ENCODE results near the gene FIBIN. TPM values are rescaled to one million over a fixed set of nuclear protein-coding genes. Genes with fewer than 3 reads are reported as not detected.
"Not testable (repeated sequence)": the region's sequence is repeated elsewhere in the genome, so short reads cannot be mapped to it uniquely, and the experiment has no call there.

The FIBIN gene
- total and polyA plus RNA-seq, 2 experiments from 2014 or later: 1.8 to 2.2 TPM

DNA sequence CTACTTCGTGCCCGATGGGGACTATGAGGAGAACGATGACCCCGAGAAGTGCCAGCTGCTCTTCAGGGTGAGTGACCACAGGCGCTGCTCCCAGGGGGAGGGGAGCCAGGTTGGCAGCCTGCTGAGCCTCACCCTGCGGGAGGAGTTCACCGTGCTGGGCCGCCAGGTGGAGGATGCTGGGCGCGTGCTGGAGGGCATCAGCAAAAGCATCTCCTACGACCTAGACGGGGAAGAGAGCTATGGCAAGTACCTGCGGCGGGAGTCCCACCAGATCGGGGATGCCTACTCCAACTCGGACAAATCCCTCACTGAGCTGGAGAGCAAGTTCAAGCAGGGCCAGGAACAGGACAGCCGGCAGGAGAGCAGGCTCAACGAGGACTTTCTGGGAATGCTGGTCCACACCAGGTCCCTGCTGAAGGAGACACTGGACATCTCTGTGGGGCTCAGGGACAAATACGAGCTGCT, 751 bp downstream of the FIBIN start:
- Histone ChIP-seq H3K36me3 (no peaks in the 10 kb centered on the region), H3K9me3 (ENCODE audit: low read depth) (no peaks in the 10 kb centered on the region), H3K27ac (no peak overlapping the region), H3K4me3 (peak overlapping the region; percentile 30), H3K27me3 (no peaks in the 10 kb centered on the region), H3K4me1 (ENCODE audit: low read depth) (no peaks in the 10 kb centered on the region)
- DNase-seq (ENCODE audit: low read depth in 1 of 2, low spot score in 1 of 2): peak in 1 of 2 donors; percentile 25
- TF ChIP-seq, protein P1, sequence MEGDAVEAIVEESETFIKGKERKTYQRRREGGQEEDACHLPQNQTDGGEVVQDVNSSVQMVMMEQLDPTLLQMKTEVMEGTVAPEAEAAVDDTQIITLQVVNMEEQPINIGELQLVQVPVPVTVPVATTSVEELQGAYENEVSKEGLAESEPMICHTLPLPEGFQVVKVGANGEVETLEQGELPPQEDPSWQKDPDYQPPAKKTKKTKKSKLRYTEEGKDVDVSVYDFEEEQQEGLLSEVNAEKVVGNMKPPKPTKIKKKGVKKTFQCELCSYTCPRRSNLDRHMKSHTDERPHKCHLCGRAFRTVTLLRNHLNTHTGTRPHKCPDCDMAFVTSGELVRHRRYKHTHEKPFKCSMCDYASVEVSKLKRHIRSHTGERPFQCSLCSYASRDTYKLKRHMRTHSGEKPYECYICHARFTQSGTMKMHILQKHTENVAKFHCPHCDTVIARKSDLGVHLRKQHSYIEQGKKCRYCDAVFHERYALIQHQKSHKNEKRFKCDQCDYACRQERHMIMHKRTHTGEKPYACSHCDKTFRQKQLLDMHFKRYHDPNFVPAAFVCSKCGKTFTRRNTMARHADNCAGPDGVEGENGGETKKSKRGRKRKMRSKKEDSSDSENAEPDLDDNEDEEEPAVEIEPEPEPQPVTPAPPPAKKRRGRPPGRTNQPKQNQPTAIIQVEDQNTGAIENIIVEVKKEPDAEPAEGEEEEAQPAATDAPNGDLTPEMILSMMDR (IDR thresholded peaks at IDR 0.05; ENCODE audit: low read depth, low read length): no peak

DNA sequence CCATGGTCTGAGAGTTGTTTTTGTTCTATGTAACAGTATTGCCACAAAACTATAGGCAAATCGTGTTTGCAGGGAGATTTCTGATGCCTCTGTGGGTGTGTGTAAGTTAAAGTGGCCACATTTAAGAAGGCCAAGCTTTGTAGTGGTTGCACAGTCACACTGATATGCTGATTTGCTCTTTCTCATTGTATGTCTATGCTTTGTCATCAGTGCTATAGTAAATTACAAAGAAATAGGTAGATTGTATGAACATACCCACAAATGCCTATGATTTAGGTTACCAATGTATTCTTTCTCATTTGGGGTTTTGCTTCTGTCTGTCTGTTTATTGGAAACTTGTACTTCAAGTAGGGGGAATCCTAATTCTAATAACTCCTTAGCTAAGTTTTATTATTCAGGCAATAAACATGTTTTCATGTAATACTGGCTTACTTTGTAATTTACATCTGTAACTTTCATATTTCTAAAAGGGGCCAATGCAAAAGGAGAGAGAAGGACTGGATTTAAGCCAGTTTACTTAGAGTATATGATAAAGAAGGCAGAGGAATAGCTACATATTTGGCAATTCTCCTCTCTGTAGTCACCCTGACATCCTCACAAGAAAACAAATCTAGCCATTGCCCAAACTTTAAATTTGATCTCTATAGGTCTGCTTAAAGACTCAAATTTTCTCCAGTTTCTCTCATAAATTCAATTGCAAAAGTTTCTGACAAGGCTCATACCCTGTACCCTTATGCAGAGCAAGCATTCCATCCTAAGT, 2.0 kb downstream of the FIBIN start:
- peak in 1 of 2 donors; percentile 62 for DNase-seq (ENCODE audit: low read depth in 1 of 2, low spot score in 1 of 2)
- Histone ChIP-seq H3K36me3 (no peaks in the 10 kb centered on the region), H3K9me3 (ENCODE audit: low read depth) (no peaks in the 10 kb centered on the region), H3K4me1 (ENCODE audit: low read depth) (no peaks in the 10 kb centered on the region), H3K27ac (no peak overlapping the region), H3K4me3 (no peak overlapping the region), H3K27me3 (no peaks in the 10 kb centered on the region)
- TF ChIP-seq, protein P1 (IDR thresholded peaks at IDR 0.05; ENCODE audit: low read depth, low read length): no peak

DNA sequence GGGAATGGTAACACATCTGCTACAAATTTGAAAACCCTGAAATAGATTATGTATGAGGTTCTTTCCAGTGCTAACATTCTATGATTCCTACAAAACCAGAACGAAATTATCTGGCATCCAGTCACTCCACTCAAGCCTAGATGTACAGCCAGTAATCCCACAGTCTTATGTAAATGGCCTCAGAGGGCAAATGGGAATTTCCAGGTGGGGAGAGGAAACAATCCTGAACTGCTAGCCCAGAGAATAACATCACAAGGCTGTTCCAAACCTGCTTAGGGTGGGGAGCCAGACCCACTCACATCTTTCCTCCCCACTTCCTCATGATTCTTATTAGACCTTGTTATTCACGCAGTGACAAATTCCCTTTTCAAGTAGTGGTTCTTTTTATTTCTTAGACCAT, 3.5 kb downstream of the FIBIN start:
- H3K4me1 ChIP-seq (ENCODE audit: low read depth): no peaks in the 10 kb centered on the region
- no peaks in the 10 kb centered on the region for H3K27me3 ChIP-seq
- no peak for DNase-seq (ENCODE audit: low read depth in 1 of 2, low spot score in 1 of 2)
- no peak overlapping the region for H3K4me3 ChIP-seq
- TF ChIP-seq, protein P1 (IDR thresholded peaks at IDR 0.05; ENCODE audit: low read depth, low read length): no peak
- H3K9me3 ChIP-seq (ENCODE audit: low read depth): no peaks in the 10 kb centered on the region
- H3K36me3 ChIP-seq: no peaks in the 10 kb centered on the region
- H3K27ac ChIP-seq: no peak overlapping the region

DNA sequence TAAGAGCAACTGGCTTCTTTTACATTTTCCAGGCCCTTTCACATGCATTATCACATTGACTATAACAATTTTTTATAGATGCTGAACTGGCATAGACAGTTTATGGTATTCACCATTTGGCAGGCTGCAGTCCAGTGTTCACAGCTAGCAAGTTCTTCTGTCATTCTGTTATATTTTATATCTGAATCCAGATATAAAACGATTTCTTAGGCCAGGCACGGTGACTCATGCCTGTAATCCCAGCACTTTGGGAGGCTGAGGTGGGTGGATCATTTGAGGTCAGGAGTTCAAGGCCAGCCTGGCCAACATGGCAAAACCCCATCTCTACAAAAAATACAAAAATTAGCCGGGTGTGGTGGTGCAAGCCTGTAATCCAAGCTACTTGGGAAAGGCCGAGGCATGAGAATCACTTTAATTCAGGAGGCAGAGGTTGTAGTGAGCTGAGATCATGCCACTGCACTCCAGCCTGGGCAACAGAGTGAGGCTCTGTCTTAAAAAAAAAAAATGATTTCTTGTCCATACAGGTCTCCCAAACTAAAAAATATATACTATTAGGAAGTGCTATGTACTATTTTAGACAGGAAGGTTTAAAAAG, 7.3 kb downstream of the FIBIN start:
- H3K4me3 ChIP-seq; DNase-seq (ENCODE audit: low read depth in 1 of 2, low spot score in 1 of 2); H3K9me3 ChIP-seq (ENCODE audit: low read depth); H3K27me3 ChIP-seq; H3K4me1 ChIP-seq (ENCODE audit: low read depth); H3K36me3 ChIP-seq; H3K27ac ChIP-seq: not testable (repeated sequence)

- H3K4me1 ChIP-seq (ENCODE audit: low read depth): no peaks in the 10 kb centered on the region
- TF ChIP-seq, protein P1 (IDR thresholded peaks at IDR 0.05; ENCODE audit: low read depth, low read length): no peak
- no peaks in the 10 kb centered on the region for H3K36me3 ChIP-seq
- DNase-seq (ENCODE audit: low read depth in 1 of 2, low spot score in 1 of 2): no peak
- no peak overlapping the region for H3K27ac ChIP-seq
- no peaks in the 10 kb centered on the region for H3K27me3 ChIP-seq
- H3K4me3 ChIP-seq: no peak overlapping the region
- H3K9me3 ChIP-seq (ENCODE audit: low read depth): no peaks in the 10 kb centered on the region
These were observed 8.5 kb downstream of the FIBIN start for GRCh38 chr11:27002431-27002830.

- no peaks in the 10 kb centered on the region for H3K9me3 ChIP-seq (ENCODE audit: low read depth)
- H3K4me1 ChIP-seq (ENCODE audit: low read depth): no peaks in the 10 kb centered on the region
- H3K36me3 ChIP-seq: no peaks in the 10 kb centered on the region
- TF ChIP-seq, protein P1 (IDR thresholded peaks at IDR 0.05; ENCODE audit: low read depth, low read length): no peak
- DNase-seq (ENCODE audit: low read depth in 1 of 2, low spot score in 1 of 2): no peak
- H3K27ac ChIP-seq: no peak overlapping the region
- no peaks in the 10 kb centered on the region for H3K27me3 ChIP-seq
- no peak overlapping the region for H3K4me3 ChIP-seq
These were observed 8.9 kb downstream of the FIBIN start for GRCh38 chr11:27002838-27003237.

All from cardiac muscle cell (in vitro differentiated cells and primary cell).